Endometrium (tissue), 2 donors: Measurements from ENCODE around the gene TMPRSS13.

Source experiments
- FAIRE-seq: peaks from 2 replicates; lab custom pipeline; 2012; peaks lifted over from hg19 to GRCh38; lab: Jason Lieb, UNC
- donor health status: control.
- donor health status: control.

TMPRSS13 gene

GRCh38 chr11:117852309-117852708 lies 76.9 kb downstream of the TMPRSS13 start:
- FAIRE-seq: no peak

- no peak for FAIRE-seq
Measured at GRCh38 chr11:117851852-117852251, 77.3 kb downstream of the TMPRSS13 start.

GRCh38 chr11:117851106-117851505 lies 78.1 kb downstream of the TMPRSS13 start:
- FAIRE-seq: no peak
